Suprapubic skin (tissue), 3 donors: ENCODE results near the gene ZNF43.

Experiments used
- CTCF ChIP-seq, 2 donors: fragments of 200-600 bp in 1 of 2; fragments of 450-650 bp in 1 of 2; sonication (generic) in 1 of 2; IDR thresholded peaks; one replicate each; pipeline ENCODE4 v1.5.1; 2016 to 2019; ENCODE audit warnings: antibody characterized with exemption in 2 of 2, mild to moderate bottlenecking in 1 of 2, moderate library complexity in 1 of 2
- POLR2A ChIP-seq, 2 donors: fragments of 450-650 bp; IDR thresholded peaks; one replicate each; pipeline ENCODE4 v1.6.1; 2017; ENCODE audit warnings: antibody characterized with exemption in 2 of 2, mild to moderate bottlenecking in 2 of 2, moderate library complexity in 2 of 2

- no peak for TF ChIP-seq CTCF (IDR thresholded peaks at IDR 0.05)
- no peak for TF ChIP-seq POLR2A (IDR thresholded peaks at IDR 0.05)
Measured at GRCh38 chr19:21838646-21839045, 2.7 kb upstream of the ZNF43 start.
